Astrocyte (in vitro differentiated cells and primary cell): Measurements from ENCODE around the gene C16orf96.

Experiments used
- EZH2 ChIP-seq: IDR thresholded peaks from 2 replicates; pipeline ENCODE4 v1.6.1; 2012; ENCODE audit warnings: mild to moderate bottlenecking, low read length, inconsistent platforms; ENCODE audit not compliant: insufficient read depth
- TF ChIP-seq, protein P1 (sequence below): IDR thresholded peaks from 2 replicates; pipeline ENCODE4 v1.5.1; 2011; ENCODE audit warnings: low read depth, mild to moderate bottlenecking, inconsistent platforms, low read length, moderate library complexity; ENCODE audit not compliant: insufficient read depth

DNA sequence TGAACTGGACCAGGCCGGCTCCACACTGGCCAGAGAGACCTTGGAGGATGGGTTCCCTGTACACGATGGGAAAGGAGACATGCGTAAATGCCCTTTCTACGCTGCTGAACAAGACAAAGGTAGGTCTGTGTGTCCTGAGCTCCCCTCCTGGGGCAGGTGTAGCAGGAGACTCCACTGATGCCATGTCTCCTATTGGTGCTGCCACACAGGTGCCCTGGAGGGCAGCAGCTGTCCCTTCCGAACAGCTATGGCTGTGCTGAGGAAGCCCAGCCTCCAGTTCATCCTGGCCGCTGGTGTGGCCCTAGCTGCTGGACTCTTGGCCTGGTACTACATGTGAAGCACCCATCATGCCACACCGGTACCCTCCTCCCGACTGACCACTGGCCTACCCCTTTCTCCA, 46.7 kb upstream of the C16orf96 start:
- TF ChIP-seq, protein P1, sequence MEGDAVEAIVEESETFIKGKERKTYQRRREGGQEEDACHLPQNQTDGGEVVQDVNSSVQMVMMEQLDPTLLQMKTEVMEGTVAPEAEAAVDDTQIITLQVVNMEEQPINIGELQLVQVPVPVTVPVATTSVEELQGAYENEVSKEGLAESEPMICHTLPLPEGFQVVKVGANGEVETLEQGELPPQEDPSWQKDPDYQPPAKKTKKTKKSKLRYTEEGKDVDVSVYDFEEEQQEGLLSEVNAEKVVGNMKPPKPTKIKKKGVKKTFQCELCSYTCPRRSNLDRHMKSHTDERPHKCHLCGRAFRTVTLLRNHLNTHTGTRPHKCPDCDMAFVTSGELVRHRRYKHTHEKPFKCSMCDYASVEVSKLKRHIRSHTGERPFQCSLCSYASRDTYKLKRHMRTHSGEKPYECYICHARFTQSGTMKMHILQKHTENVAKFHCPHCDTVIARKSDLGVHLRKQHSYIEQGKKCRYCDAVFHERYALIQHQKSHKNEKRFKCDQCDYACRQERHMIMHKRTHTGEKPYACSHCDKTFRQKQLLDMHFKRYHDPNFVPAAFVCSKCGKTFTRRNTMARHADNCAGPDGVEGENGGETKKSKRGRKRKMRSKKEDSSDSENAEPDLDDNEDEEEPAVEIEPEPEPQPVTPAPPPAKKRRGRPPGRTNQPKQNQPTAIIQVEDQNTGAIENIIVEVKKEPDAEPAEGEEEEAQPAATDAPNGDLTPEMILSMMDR: no peak
- no peak for TF ChIP-seq EZH2
